GM21723 (cell line): ENCODE data around the gene TMEM219.

ENCODE experiments used
- ATAC-seq: cut with Tn5 transposase; IDR thresholded peaks from one replicate; pipeline ENCODE4 v1.9.1; 2021; ENCODE audit warnings: mild to moderate bottlenecking, moderate library complexity; ENCODE audit not compliant: unreplicated experiment

The TMEM219 gene

DNA sequence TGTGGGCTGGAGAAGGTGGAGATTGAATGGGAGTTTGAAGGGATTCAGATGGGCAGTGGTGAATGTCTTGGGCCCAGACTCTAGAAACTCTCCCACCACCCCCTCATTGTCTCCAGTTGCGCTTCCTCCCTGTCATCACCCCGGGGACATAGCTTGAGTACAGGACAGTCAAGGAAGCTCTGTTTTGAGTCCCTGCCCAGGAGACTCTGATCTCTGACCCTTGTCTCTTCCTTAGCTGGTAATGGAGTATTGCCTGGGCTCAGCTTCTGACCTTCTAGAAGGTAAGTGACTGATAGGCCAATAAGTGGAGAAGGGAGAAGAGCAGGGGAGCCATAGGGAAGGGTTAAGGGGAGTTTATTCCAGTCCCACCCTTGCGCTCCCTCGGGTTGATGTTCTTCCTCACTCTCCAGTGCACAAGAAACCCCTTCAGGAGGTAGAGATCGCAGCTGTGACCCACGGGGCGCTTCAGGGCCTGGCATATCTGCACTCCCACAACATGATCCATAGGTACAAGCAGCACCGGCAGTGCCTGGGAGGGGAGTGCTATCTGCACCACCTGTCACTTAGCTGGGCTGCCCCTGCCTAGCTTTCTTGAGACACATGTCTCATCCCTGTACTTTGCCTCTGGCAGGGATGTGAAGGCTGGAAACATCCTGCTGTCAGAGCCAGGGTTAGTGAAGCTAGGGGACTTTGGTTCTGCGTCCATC, 16.8 kb downstream of the TMEM219 start:
- ATAC-seq = no peak

DNA sequence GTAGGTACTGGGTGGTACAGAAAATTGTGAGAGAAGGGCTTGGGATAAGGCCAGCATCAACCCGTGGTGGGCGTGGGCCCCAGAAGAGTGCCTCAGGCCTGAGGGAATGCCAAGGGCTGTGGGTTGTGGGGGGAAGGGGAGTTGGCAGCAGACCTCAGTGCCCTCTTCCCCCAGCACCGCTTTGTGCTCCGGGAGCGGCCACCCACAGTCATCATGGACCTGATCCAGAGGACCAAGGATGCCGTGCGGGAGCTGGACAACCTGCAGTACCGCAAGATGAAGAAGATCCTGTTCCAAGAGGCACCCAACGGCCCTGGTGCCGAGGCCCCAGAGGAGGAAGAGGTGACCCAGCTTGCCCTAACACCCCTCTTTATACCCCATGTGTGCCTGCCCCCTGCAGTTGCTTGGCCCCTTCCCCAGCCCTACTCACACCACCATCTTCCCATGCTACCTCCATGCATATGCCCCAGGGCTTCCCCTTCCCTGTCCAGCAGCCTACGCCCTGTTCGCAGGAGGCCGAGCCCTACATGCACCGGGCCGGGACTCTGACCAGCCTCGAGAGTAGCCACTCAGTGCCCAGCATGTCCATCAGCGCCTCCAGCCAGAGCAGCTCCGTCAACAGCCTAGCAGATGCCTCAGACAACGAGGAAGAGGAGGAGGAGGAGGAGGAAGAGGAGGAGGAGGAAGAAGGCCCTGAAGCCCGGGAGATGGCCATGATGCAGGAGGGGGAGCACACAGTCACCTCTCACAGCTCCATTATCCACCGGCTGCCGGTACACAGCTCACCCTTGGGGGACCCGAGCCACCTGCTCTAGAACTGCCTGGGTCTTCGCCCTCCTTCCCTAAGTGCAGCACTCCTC, 20.9 kb downstream of the TMEM219 start:
- ATAC-seq = no peak

DNA sequence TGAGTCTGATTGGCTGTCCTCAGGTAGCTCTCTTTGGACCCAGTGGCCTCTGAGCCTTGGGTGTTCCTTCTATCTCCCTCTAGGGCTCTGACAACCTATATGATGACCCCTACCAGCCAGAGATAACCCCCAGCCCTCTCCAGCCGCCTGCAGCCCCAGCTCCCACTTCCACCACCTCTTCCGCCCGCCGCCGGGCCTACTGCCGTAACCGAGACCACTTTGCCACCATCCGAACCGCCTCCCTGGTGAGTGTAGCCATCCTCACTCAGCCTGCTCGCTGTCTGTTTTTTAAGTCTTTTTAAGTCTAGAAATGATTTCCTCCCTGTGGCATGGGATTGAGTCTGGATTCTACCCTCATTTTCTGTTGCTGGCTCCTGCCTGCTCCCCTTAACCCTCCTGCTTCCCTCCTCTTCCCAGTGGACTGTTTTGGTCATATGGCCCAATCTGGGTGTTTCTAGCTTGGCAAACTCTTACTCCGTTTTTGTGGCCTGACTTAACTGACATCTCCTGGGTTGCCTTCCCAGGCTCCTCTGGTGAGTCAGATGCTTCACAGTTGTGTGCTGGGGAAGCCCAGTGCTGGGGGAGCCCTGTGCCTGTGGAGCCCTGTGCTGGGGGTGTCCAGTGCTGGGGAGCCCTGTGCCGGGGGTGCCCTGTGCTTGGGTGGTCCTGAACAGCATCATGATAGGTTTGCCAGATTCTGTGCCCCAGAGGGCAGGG, 21.7 kb downstream of the TMEM219 start:
- ATAC-seq = no peak

DNA sequence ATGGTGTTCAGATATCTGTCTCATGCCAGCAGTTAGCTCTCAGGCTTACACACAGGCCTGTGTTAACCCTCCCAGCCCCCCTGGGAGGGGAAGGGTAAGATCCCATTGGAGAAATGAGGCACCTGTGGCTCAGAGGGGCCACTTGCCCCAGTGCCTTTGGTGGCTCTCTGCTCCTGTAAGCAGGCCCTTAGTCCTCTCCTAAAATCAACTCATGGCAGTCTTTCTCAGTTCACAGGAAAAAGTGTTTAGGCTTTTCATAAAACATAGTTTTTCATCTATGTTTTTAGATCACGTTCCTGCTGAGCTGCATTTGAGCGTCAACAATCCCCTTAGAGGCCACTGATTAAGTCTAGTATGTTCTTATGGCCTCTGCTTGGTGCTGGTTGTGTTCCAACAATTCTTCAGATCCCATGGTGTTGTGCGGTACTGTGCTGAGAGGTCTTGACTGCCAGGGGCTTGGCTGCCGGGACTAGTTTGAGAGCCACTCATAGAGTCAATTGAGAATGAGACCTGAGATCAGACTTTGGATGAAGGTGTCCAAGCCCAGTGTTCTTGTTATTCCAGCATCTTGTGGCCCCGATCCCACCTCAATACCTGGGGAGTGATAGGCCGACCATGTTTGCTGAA, 22.4 kb downstream of the TMEM219 start:
- ATAC-seq = no peak

DNA sequence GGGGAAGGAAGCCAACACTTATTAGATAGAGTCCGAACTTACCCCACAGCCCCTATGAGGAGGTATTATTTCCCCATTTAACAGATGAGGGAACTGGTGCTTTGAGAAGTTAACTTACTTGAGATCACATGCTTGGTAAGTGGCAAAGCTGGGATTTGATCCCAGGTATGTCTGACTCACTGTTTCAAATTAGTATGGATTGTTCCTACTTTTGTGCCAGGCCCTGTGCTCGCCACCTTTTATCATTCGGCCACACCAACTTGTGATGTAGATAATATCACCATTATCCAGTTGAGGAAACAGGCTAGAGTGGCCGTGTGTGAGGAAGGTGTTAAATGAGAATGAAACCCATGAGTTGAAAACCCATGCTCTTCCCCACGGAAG, 22.9 kb downstream of the TMEM219 start:
- ATAC-seq = no peak

DNA sequence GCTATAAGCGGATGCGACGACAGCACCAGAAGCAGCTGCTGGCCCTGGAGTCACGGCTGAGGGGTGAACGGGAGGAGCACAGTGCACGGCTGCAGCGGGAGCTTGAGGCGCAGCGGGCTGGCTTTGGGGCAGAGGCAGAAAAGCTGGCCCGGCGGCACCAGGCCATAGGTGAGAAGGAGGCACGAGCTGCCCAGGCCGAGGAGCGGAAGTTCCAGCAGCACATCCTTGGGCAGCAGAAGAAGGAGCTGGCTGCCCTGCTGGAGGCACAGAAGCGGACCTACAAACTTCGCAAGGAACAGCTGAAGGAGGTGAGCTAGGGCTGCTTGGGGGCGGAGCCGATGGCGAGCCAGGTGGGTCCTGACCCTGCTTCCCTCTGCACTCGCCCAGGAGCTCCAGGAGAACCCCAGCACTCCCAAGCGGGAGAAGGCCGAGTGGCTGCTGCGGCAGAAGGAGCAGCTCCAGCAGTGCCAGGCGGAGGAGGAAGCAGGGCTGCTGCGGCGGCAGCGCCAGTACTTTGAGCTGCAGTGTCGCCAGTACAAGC, 23.5 kb downstream of the TMEM219 start:
- no peak for ATAC-seq

DNA sequence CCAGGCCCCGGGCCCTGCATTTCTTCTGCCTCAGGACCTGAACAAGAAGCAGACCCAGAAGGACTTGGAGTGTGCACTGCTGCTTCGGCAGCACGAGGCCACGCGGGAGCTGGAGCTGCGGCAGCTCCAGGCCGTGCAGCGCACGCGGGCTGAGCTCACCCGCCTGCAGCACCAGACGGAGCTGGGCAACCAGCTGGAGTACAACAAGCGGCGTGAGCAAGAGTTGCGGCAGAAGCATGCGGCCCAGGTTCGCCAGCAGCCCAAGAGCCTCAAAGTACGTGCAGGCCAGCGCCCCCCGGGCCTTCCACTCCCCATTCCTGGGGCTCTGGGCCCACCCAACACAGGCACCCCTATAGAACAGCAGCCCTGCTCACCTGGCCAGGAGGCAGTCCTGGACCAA, 24.4 kb downstream of the TMEM219 start:
- ATAC-seq = no peak

DNA sequence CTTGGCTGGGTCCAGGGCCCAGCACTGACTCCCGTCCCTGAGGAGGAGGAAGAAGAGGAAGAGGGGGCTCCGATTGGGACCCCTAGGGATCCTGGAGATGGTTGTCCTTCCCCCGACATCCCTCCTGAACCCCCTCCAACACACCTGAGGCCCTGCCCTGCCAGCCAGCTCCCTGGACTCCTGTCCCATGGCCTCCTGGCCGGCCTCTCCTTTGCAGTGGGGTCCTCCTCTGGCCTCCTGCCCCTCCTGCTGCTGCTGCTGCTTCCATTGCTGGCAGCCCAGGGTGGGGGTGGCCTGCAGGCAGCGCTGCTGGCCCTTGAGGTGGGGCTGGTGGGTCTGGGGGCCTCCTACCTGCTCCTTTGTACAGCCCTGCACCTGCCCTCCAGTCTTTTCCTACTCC, 25.1 kb downstream of the TMEM219 start:
- ATAC-seq = no peak

DNA sequence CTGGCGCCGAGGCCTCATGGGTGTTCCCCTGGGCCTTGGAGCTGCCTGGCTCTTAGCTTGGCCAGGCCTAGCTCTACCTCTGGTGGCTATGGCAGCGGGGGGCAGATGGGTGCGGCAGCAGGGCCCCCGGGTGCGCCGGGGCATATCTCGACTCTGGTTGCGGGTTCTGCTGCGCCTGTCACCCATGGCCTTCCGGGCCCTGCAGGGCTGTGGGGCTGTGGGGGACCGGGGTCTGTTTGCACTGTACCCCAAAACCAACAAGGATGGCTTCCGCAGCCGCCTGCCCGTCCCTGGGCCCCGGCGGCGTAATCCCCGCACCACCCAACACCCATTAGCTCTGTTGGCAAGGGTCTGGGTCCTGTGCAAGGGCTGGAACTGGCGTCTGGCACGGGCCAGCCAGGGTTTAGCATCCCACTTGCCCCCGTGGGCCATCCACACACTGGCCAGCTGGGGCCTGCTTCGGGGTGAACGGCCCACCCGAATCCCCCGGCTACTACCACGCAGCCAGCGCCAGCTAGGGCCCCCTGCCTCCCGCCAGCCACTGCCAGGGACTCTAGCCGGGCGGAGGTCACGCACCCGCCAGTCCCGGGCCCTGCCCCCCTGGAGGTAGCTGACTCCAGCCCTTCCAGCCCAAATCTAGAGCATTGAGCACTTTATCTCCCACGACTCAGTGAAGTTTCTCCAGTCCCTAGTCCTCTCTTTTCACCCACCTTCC, 25.6 kb downstream of the TMEM219 start:
- ATAC-seq = no peak

DNA sequence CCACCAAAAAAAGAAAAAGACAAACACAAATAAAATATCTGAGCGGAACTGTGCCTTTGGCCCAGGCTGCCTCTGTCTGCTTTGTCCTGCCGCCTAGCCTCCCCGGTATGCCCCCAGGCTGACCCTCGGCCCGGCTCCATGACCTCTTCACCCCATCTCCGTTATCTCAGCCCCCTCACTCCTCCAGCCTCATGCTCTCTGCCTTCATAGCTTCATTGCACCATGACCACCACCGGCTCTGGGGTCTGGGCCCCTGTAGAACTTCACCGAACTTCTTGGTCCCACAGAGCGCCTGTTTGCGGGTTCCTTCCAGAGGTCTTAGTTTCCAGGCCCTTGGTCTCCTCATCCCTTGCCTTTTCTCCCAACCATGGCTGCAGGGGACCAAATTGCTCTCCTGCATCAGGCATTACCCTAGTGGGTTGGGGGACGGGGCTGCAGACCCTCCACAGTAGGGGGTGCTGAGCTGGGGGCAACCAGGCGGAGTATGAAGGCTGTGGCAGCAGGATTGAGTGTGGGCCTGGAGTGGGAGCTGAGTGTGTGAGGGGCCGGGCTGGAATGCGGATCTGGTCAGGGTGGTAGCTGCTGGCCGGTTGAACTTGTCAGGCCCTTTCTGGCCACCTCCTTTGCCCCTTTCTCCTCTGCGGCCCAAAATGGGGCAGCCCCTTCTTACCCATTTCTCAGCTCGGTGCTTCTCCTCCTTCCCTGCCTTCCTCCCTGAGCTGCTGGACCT, 26.6 kb downstream of the TMEM219 start:
- ATAC-seq = no peak

DNA sequence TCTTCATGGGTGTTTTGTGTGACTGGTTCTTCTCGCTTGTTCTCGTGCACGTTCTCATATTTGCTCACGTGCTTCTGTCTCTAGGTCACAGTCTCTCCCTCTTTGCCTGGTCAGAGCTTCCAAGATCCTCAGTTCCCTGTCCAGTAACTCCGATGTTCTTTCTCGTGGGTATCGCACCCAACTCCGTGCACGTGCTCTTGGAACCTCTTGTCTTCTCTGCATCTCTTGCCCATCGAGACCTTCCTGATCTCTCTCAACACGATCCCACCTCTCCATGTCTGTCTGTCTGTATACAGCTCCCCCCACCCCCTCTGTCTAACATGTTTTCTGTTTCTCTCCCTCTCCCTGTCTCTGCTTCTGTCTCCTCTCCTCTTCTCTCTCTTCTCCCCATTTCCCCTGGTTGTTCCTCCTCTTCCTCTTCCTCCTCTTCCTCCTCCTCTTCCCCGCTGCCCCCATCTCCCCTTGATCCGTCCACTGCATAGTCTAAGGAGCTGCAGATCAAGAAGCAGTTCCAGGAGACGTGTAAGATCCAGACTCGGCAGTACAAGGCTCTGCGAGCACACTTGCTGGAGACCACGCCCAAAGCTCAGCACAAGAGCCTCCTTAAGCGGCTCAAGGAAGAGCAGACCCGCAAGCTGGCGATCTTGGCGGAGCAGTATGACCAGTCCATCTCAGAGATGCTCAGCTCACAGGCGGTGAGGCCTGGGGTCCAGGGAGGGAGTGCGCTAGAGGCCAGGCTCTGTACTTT, 27.4 kb downstream of the TMEM219 start:
- no peak for ATAC-seq

DNA sequence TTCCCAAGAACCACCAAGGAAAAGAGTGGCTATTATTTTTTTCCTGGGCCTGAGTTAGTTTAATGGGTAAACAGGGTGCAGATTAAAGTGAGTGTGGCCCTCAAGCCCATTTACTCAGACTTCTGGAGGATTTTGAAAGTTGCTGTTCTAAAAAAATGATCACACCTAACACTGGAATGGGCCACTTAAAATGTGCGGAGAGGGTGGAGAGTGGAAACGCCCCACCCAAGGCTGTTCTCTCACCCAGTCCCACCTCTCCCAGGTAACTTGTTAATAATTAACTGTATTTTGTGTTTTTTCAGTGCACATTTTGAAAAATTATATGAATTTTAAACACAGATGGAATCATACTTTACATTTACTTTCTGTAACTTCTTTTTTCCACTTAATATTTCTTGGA, 28.2 kb downstream of the TMEM219 start:
- no peak for ATAC-seq

DNA sequence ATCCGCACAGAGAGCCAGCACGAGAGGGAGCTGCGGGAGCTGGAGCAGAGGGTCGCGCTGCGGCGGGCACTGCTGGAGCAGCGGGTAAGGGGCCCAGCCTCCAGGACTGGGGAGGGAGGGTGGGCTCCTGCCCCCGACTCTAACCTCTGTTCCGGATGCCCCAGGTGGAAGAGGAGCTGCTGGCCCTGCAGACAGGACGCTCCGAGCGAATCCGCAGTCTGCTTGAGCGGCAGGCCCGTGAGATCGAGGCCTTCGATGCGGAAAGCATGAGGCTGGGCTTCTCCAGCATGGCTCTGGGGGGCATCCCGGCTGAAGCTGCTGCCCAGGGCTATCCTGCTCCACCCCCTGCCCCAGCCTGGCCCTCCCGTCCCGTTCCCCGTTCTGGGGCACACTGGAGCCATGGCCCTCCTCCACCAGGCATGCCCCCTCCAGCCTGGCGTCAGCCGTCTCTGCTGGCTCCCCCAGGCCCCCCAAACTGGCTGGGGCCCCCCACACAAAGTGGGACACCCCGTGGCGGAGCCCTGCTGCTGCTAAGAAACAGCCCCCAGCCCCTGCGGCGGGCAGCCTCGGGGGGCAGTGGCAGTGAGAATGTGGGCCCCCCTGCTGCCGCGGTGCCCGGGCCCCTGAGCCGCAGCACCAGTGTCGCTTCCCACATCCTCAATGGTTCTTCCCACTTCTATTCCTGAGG, 29.1 kb downstream of the TMEM219 start:
- no peak for ATAC-seq

DNA sequence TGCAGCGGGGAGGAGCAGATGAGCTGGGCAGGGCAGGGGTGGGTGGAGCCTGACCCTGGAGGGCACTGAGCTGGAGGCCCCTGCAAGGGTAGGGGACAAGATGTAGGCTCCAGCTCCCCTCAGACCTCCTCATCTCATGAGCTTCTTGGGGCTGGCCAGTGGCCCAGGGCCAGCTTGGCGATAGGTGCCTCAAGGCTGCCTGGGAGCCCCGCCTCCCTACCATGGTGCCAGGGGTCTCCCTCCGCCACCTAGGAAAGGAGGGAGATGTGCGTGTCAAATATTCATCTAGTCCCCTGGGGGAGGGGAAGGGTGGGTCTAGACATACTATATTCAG, 29.7 kb downstream of the TMEM219 start:
- no peak for ATAC-seq

DNA sequence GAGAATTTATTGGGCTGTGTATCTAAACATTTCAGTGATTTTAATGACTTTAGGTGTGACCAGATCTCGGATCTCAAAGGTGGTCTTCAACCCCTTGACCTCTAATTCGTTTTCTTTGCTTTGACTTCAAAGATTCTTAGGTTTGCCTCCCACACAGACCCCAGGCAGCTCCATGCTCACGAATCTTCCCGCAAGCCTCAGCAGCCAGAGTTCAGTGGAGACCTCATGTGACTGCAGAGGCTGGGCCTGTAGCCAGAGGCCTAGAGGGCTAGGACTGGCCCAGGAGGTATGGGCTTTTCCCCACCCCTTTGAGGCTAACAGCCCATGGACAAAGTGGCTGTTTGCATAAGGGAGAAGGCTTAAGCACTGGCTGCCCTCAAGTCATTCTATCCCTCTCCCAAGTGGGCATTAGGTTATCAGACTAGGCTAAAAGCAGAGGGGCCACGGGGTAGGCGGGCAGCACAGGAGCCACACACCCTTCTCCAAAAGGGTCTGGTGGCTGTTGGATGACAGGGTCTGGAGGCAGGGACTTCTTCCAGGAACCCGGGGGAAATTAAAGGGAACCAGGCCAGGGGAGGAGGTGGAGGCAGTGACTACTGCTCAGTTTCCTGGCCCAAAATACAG, 30.6 kb downstream of the TMEM219 start:
- ATAC-seq = no peak

DNA sequence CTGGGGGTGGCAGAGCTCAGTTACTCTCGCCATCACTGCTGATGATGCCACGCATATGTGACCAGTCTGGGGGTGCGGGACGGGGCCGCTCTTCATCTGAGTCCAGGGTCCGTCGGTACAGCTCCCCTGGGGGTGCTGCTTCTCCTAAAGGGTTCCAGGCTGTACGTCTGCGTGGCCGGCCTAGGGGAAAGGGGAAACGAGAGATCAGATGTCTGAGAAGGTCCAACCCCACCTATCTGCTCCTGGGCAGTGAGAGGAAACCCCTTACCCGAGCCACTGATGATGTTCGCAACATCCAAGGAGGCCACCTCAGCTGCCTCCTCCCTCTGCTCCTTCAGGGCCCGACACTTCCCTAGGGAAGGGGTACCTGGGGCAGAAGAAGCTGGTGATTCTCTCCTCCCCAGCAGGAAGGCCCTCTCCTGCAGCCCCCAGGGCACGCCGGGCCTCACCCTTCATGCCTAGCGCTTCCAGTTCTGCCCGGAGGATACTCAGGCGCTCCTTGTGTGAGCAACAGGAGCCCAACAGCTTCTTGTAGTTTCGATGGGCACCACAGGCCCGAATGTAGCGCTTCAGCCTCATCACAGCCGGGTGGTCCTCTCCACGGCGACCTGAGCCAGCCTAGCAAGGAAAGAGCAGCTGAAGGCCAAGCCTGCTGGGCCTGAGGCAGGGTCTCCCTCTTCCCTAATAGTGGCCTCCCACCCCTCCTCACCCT, 31.5 kb downstream of the TMEM219 start:
- no peak for ATAC-seq

DNA sequence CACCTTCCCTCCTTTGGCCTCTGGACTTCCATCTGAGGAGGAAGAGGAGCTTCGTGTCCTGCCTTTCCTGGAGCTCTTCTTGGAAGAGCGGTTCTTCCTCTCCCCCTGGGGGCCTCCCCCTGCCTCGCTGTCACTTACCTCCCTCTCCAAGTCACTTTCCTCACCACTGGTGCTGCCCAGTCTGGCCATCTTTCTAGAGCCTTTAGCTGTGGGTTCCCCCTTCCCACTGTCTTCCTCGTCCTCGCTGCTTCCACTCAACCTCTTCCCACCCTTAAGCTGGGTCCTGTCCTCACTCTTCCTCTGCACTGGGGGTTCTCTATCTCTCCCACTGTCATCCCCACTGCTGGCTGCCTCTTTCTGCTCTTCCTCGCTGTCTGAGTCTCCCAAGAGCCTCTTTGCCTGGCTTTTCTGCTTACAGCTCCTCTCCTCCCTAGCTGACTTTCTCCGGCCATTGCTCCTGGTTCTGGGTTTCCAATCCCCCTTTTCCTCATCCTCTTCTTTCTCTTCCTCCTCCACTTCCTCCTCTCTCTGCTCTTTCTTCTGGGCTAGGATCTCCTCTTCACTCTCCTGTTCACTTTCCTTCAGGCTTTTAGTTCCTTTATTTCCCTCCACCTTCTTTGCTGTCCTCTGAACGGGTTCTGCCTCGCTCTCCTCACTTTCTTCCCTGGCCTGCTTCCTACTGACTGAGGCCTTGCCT, 32.2 kb downstream of the TMEM219 start:
- no peak for ATAC-seq
